H1 (cell line): ENCODE results near the gene PCCA. TPM values are rescaled to one million over a fixed set of nuclear protein-coding genes. Genes with fewer than 3 reads are reported as not detected.
A peak's percentile ranks its signal among the peaks of the same experiment; 100 is the strongest.

Experiments
- CTCF ChIA-PET: fragments of 300-600 bp; sonication (Branson Sonifier 250); formaldehyde crosslinking; loops from one replicate; lab custom pipeline; 2021; ENCODE audit not compliant: partially characterized antibody; lab: Charles Lee
- POLR2A ChIA-PET: fragments of 300-600 bp; sonication (Branson Sonifier 250); formaldehyde crosslinking; loops from one replicate; lab custom pipeline; 2021; ENCODE audit warnings: inconsistent platforms; ENCODE audit not compliant: partially characterized antibody; lab: Charles Lee
- DNase-seq, 2 experiments: peaks; one replicate each; pipeline versions ENCODE4 v3.0.0 to v3.0.0-alpha.2; 2010 to 2022; ENCODE audit warnings: low spot score in 2 of 2, low read depth in 1 of 2, mixed read lengths in 1 of 2
- FAIRE-seq: peaks from 2 replicates; lab custom pipeline; 2011; peaks lifted over from hg19 to GRCh38; lab: Jason Lieb, UNC
- H2AFZ ChIP-seq: 2 replicates; pipeline ENCODE4 v1.8.1; 2012; ENCODE audit warnings: low read length, inconsistent platforms
- H2AK5ac ChIP-seq: 2 replicates; pipeline ENCODE4 v1.6.1; 2013; ENCODE audit warnings: low read depth, low read length
- H2BK120ac ChIP-seq: replicated peaks from 2 replicates; pipeline ENCODE3; 2013; ENCODE audit warnings: low read depth, low read length, inconsistent platforms
- H2BK12ac ChIP-seq: 2 replicates; pipeline ENCODE4 v1.6.1; 2013; ENCODE audit warnings: low read depth, low read length
- H2BK15ac ChIP-seq: 2 replicates; pipeline ENCODE4 v1.6.1; 2013; ENCODE audit warnings: low read length
- H2BK20ac ChIP-seq: 2 replicates; pipeline ENCODE4 v1.6.1; 2013; ENCODE audit warnings: low read length
- H2BK5ac ChIP-seq: 2 replicates; pipeline ENCODE4 v1.6.1; 2013; ENCODE audit warnings: low read depth, low read length
- H3K14ac ChIP-seq: 2 replicates; pipeline ENCODE4 v1.6.1; 2013; ENCODE audit warnings: inconsistent platforms; ENCODE audit not compliant: insufficient read length
- H3K18ac ChIP-seq: 2 replicates; pipeline ENCODE4 v1.6.1; 2013; ENCODE audit warnings: low read length; ENCODE audit errors: extremely low read depth
- H3K23ac ChIP-seq: 2 replicates; pipeline ENCODE4 v1.6.1; 2013; ENCODE audit warnings: inconsistent platforms; ENCODE audit not compliant: insufficient read length
- H3K23me2 ChIP-seq: 2 replicates; pipeline ENCODE4 v1.6.1; 2013; ENCODE audit warnings: low read depth, low read length
- H3K27ac ChIP-seq: 2 replicates; pipeline ENCODE4 v1.6.1; 2011; ENCODE audit warnings: low read depth, low read length, inconsistent platforms
- H3K27me3 ChIP-seq, 4 experiments: replicated peaks in 1 of 4; 1 replicate in 1 of 4; 2 replicates in 3 of 4; pipeline versions ENCODE4 v1.6.1 to v1.8.1; 2011 to 2013; ENCODE audit warnings: low read length in 3 of 4, mild to moderate bottlenecking in 3 of 4, inconsistent platforms in 2 of 4, mixed read lengths in 2 of 4, moderate library complexity in 1 of 4; ENCODE audit not compliant: control insufficient read depth in 3 of 4, insufficient read depth in 3 of 4; ENCODE audit errors: extremely low read depth in 1 of 4
- H3K36me3 ChIP-seq, 4 experiments: 2 replicates each; pipeline versions ENCODE4 v1.6.1 to v1.8.1; 2011 to 2013; ENCODE audit warnings: mild to moderate bottlenecking in 4 of 4, low read length in 3 of 4, moderate library complexity in 2 of 4, control low read depth in 1 of 4, inconsistent platforms in 1 of 4; ENCODE audit not compliant: insufficient read depth in 4 of 4, control insufficient read depth in 2 of 4
- H3K4ac ChIP-seq: replicated peaks from 2 replicates; pipeline ENCODE3; 2013; ENCODE audit warnings: low read length, low read depth, mixed read lengths, inconsistent platforms; ENCODE audit not compliant: insufficient read length
- H3K4me1 ChIP-seq, 4 experiments: replicated peaks in 1 of 4; 1 replicate in 1 of 4; 2 replicates in 3 of 4; pipeline versions ENCODE4 v1.6.1 to v1.8.1; 2011 to 2013; ENCODE audit warnings: low read length in 3 of 4, inconsistent platforms in 2 of 4, mixed read lengths in 1 of 4; ENCODE audit not compliant: insufficient read depth in 4 of 4, control insufficient read depth in 3 of 4
- H3K4me2 ChIP-seq, 2 experiments: 2 replicates each; pipeline versions ENCODE4 v1.6.1 to v1.8.1; 2011 to 2013; ENCODE audit warnings: low read depth in 2 of 2, low read length in 2 of 2, control low read depth in 1 of 2, inconsistent platforms in 1 of 2, mild to moderate bottlenecking in 1 of 2; ENCODE audit not compliant: insufficient read depth in 1 of 2
- H3K4me3 ChIP-seq, 4 experiments: fragments of 200-600, 300-600 bp in 1 of 4; sonication (generic), shearing (Covaris generic), sonication (Bioruptor Twin) in 1 of 4; 2 replicates each; pipeline versions ENCODE4 v1.5.1 to v1.8.1; 2011 to 2016; ENCODE audit warnings: low read length in 4 of 4, low read depth in 3 of 4, control low read depth in 2 of 4, inconsistent platforms in 2 of 4, mild to moderate bottlenecking in 2 of 4, mixed read lengths in 1 of 4, moderate library complexity in 1 of 4; ENCODE audit not compliant: insufficient read depth in 2 of 4; ENCODE audit errors: extremely low read depth in 1 of 4
- H3K56ac ChIP-seq: replicated peaks from 2 replicates; pipeline ENCODE3; 2013; ENCODE audit warnings: low read depth, mild to moderate bottlenecking, mixed read lengths, low read length, inconsistent platforms; ENCODE audit not compliant: insufficient read length
- H3K79me1 ChIP-seq: 2 replicates; pipeline ENCODE4 v1.6.1; 2013; ENCODE audit warnings: low read depth, low read length, control low read depth
- H3K79me2 ChIP-seq, 2 experiments: 2 replicates each; pipeline versions ENCODE4 v1.6.1 to v1.8.1; 2012 to 2013; ENCODE audit warnings: low read length in 2 of 2, mild to moderate bottlenecking in 2 of 2, inconsistent platforms in 1 of 2; ENCODE audit not compliant: insufficient read depth in 2 of 2, control insufficient read depth in 1 of 2
- H3K9ac ChIP-seq, 4 experiments: replicated peaks in 1 of 4; 1 replicate in 1 of 4; 2 replicates in 3 of 4; pipeline versions ENCODE4 v1.6.1 to v1.8.1; 2011 to 2013; ENCODE audit warnings: low read depth in 3 of 4, low read length in 3 of 4, control low read depth in 2 of 4, mild to moderate bottlenecking in 2 of 4, moderate library complexity in 2 of 4, inconsistent platforms in 1 of 4; ENCODE audit errors: extremely low read depth in 1 of 4
- H3K9me3 ChIP-seq, 2 experiments: 2 replicates each; pipeline versions ENCODE4 v1.6.1 to v1.8.1; 2012 to 2013; ENCODE audit warnings: mild to moderate bottlenecking in 2 of 2, moderate library complexity in 2 of 2, control low read depth in 1 of 2, inconsistent platforms in 1 of 2, low read depth in 1 of 2, low read length in 1 of 2, mixed read lengths in 1 of 2; ENCODE audit not compliant: insufficient read depth in 2 of 2
- H4K20me1 ChIP-seq, 2 experiments: replicated peaks in 1 of 2; 2 replicates each; pipeline versions ENCODE3 to v1.8.1; 2011 to 2013; ENCODE audit warnings: inconsistent platforms in 2 of 2, low read length in 2 of 2, mild to moderate bottlenecking in 1 of 2; ENCODE audit not compliant: insufficient read depth in 2 of 2, control insufficient read depth in 1 of 2
- H4K5ac ChIP-seq: 2 replicates; pipeline ENCODE4 v1.6.1; 2013; ENCODE audit warnings: low read length, low read depth, mixed read lengths, inconsistent platforms; ENCODE audit not compliant: insufficient read length
- H4K8ac ChIP-seq: 2 replicates; pipeline ENCODE4 v1.8.0; 2013; ENCODE audit warnings: mild to moderate bottlenecking, moderate library complexity, low read length, inconsistent platforms; ENCODE audit not compliant: insufficient read depth; ENCODE audit errors: extremely low read depth
- H4K91ac ChIP-seq: replicated peaks from 2 replicates; pipeline ENCODE3; 2013; ENCODE audit warnings: low read length, mixed read lengths, inconsistent platforms; ENCODE audit not compliant: insufficient read length
- RAD21 ChIP-seq, 2 experiments: IDR thresholded peaks in 1 of 2; conservative IDR thresholded peaks in 1 of 2; 2 replicates each; pipeline ENCODE4 v1.6.1; 2011; ENCODE audit warnings: low read depth in 2 of 2, low read length in 2 of 2, improper control_type of control experiment in 1 of 2, inconsistent platforms in 1 of 2, mild to moderate bottlenecking in 1 of 2, moderate library complexity in 1 of 2
- RFX5 ChIP-seq: IDR thresholded peaks from 2 replicates; pipeline ENCODE4 v1.6.1; 2011; ENCODE audit warnings: low read depth, low read length, improper control_type of control experiment, borderline replicate concordance
- WGBS, 2 experiments: shearing (Covaris generic) in 1 of 2; methylation state at CpG; one replicate each; pipeline versions ENCODE4 v1.1.6 to v1.1.7; 2013 to 2015; ENCODE audit warnings: low lambda C conversion rate in 2 of 2, mixed read lengths in 2 of 2, inconsistent platforms in 1 of 2, low coverage in 1 of 2, missing lambda C conversion rate in 1 of 2; ENCODE audit not compliant: insufficient replicate concordance in 2 of 2, insufficient coverage in 1 of 2, insufficient read length in 1 of 2; ENCODE audit errors: extremely low coverage in 1 of 2, missing lambda C conversion rate in 1 of 2; 5-methylcytosine and 5-hydroxymethylcytosine counted together
- polyA plus RNA-seq, 7 experiments: library from polyadenylated mRNA; depleted of rRNA in 3 of 7; stranded (reverse) in 5 of 7; unstranded in 2 of 7; fragments of >200 nt in 5 of 7; fragments of 200-250 nt in 2 of 7; gene quantifications; 1 replicate in 5 of 7; 2 replicates in 1 of 7; 4 replicates in 1 of 7; pipeline versions ENCODE4 v1.2.1 to v1.2.3, GENCODE V29; 2011 to 2013; ENCODE audit warnings: missing spikeins in 2 of 7, mixed read lengths in 2 of 7
- total RNA-seq: library from RNA; stranded (reverse); fragmentation: NEBNext Ultra II Directional; extraction: Animal tissue kit (Norgen Biotek cat#: 25700); gene quantifications from 2 replicates; pipeline ENCODE4 v1.2.1, GENCODE V29; 2021

The PCCA gene
- total and polyA plus RNA-seq, 2 of the 8 experiments (the other 6 are each of a cell fraction or from before 2014, with no cell fraction given), result 18.4 to 49.8 TPM

DNA sequence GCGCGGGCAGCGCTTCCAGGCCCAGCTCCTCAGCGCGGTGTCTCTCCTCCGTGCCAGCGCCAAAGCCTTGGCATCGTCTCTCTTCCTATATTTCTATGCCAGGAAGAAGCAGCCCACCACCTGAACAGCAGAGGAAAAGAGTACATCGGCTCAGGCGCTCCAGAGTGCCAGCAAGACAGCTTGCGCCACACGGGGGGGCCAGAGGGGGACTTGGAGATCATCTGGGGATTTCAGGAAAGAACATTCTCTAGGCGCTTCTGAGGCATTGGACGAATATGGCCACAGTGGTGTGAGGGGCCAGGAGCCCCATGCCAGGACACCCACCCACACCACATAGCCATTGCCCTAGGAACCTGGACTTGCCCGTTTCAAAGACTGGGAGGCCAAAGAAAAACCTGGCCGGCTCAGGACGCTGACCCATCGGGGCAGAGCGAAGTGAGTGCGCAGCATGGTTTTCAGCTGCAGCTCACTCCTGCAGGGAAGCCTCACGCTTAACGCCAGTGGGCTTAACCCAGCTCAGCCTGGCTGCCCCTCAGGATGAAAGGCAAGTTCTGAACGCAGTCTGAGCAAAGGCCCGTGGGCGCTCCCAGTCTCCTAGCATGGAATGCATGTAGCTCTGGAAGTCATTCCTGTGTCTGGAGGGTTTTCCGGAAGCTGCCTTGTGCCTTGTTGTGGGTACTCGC, 437.6 kb downstream of the PCCA start:
- Histone ChIP-seq H3K27ac (no peak overlapping the region), H2BK5ac (no peak overlapping the region), H3K4me1 (peaks cover 6 to 17% (median 13%) of the 10 kb centered on the region in 4 experiments), H4K8ac (no peak overlapping the region), H4K5ac (no peak overlapping the region), H3K9ac (no peak overlapping the region), H3K14ac (no peak overlapping the region), H3K4me3 (no peak overlapping the region), H3K27me3 (no peaks in the 10 kb centered on the region), H4K91ac (no peak overlapping the region), H2AFZ (no peak overlapping the region), H3K23me2 (no peaks in the 10 kb centered on the region), H3K18ac (0 out of 2 replicates have a peak overlapping the region, but pooled peaks have one; percentile 38), H3K36me3 (peaks cover 0 to 4% (median 0%) of the 10 kb centered on the region in 4 experiments; a peak in 1 of 8 replicates), H3K56ac (no peak overlapping the region), H2AK5ac (no peak overlapping the region), H3K4me2 (no peak overlapping the region), H3K9me3 (no peaks in the 10 kb centered on the region), H4K20me1 (no peaks in the 10 kb centered on the region), H3K79me2 (no peaks in the 10 kb centered on the region), H2BK20ac (0 out of 2 replicates have a peak overlapping the region, but pooled peaks have one; percentile 3), H3K79me1 (no peaks in the 10 kb centered on the region), H2BK15ac (no peak overlapping the region), H3K4ac (no peak overlapping the region), H2BK120ac (no peak overlapping the region), H2BK12ac (no peak overlapping the region), H3K23ac (no peak overlapping the region)
- POLR2A ChIA-PET, result no interaction called here
- FAIRE-seq (no peak), DNase-seq (no peak)
- TF ChIP-seq RFX5, result no peak
- 0 out of 4 replicates have a peak, but pooled peaks of 1 of the 2 experiments have one; percentile 3 for TF ChIP-seq RAD21 (IDR thresholded peaks at IDR 0.05 in 1 of 2, conservative IDR thresholded peaks at IDR 0.05 in 1 of 2; ENCODE audit: low read depth in 2 of 2, low read length in 2 of 2)
- WGBS, 2 experiments, result 91% methylated on average over 27 of the region's 27 CpGs; no CpG with 5 or more reads in 1 of the 2 experiments
- CTCF ChIA-PET, result interaction anchor here (0.7 to 1.8 kb wide), 12 partner anchors 9 to 898 kb away, joined by 3 to 4 read pairs (median 3); no protein-coding TSS in a partner anchor
